Transverse colon (tissue), 4 donors: ENCODE data around the gene SERTAD3.

ENCODE experiments used
- POLR2A ChIP-seq: fragments of 450-650 bp; IDR thresholded peaks from one replicate; pipeline ENCODE4 v1.6.1; 2016; ENCODE audit warnings: antibody characterized with exemption, mild to moderate bottlenecking, moderate library complexity
- POLR2AphosphoS5 ChIP-seq, 3 donors: sonication (generic); formaldehyde crosslinking; IDR thresholded peaks; one replicate each; pipeline ENCODE4 v1.6.1; 2016; ENCODE audit warnings: antibody characterized with exemption in 3 of 3
- TF ChIP-seq, protein P1 (sequence below), 5 experiments: fragments of 200-600 bp in 3 of 5; fragments of 450-650 bp in 2 of 5; sonication (generic) in 3 of 5; IDR thresholded peaks; 1 replicate in 2 of 5; 2 replicates in 3 of 5; pipeline ENCODE4 v1.5.1; 2016 to 2017; ENCODE audit warnings: antibody characterized with exemption in 5 of 5, inconsistent platforms in 3 of 5, mild to moderate bottlenecking in 2 of 5, moderate library complexity in 1 of 5

- no peak for TF ChIP-seq POLR2AphosphoS5 (IDR thresholded peaks at IDR 0.05)
- TF ChIP-seq, protein P1, sequence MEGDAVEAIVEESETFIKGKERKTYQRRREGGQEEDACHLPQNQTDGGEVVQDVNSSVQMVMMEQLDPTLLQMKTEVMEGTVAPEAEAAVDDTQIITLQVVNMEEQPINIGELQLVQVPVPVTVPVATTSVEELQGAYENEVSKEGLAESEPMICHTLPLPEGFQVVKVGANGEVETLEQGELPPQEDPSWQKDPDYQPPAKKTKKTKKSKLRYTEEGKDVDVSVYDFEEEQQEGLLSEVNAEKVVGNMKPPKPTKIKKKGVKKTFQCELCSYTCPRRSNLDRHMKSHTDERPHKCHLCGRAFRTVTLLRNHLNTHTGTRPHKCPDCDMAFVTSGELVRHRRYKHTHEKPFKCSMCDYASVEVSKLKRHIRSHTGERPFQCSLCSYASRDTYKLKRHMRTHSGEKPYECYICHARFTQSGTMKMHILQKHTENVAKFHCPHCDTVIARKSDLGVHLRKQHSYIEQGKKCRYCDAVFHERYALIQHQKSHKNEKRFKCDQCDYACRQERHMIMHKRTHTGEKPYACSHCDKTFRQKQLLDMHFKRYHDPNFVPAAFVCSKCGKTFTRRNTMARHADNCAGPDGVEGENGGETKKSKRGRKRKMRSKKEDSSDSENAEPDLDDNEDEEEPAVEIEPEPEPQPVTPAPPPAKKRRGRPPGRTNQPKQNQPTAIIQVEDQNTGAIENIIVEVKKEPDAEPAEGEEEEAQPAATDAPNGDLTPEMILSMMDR (IDR thresholded peaks at IDR 0.05) = no peak
- TF ChIP-seq POLR2A = no peak
Observed at GRCh38 chr19:40424637-40425449, 19.3 kb downstream of the SERTAD3 start.
